RWPE2 (cell line): ENCODE results near the gene FEZF1.
A peak's percentile ranks its signal among the peaks of the same experiment; 100 is the strongest.

Experiments
- ATAC-seq: fragments of 200-7000 bp; cut with Tn5 transposase; 3 replicates; pipeline ENCODE4 v1.9.1; 2021; ENCODE audit warnings: low read depth
- DNase-seq: peaks from one replicate; pipeline ENCODE4 v3.0.0-alpha.2; 2020; ENCODE audit warnings: low spot score
- H3K27ac ChIP-seq: fragments of 450-650 bp; 2 replicates; pipeline ENCODE4 v1.5.1; 2017; ENCODE audit warnings: mild to moderate bottlenecking; ENCODE audit not compliant: poor library complexity, severe bottlenecking
- H3K27me3 ChIP-seq: fragments of 250-450 bp; sonication (Bioruptor Pico); 2 replicates; pipeline ENCODE4 v1.5.1; 2021; ENCODE audit warnings: mild to moderate bottlenecking, moderate library complexity; ENCODE audit not compliant: insufficient read depth, poor library complexity, severe bottlenecking
- H3K36me3 ChIP-seq: fragments of 250-450 bp; sonication (Bioruptor Pico); 2 replicates; pipeline ENCODE4 v1.5.1; 2020; ENCODE audit warnings: low read depth, mild to moderate bottlenecking, moderate library complexity
- H3K4me1 ChIP-seq: fragments of 250-450 bp; sonication (Bioruptor Pico); 2 replicates; pipeline ENCODE4 v1.5.1; 2021; ENCODE audit warnings: mild to moderate bottlenecking, moderate library complexity; ENCODE audit not compliant: insufficient read depth, poor library complexity, severe bottlenecking
- H3K4me3 ChIP-seq: fragments of 250-450 bp; sonication (Bioruptor Pico); 2 replicates; pipeline ENCODE4 v1.5.1; 2021; ENCODE audit warnings: mild to moderate bottlenecking, moderate library complexity; ENCODE audit not compliant: severe bottlenecking
- H3K9me3 ChIP-seq: fragments of 250-450 bp; sonication (Bioruptor Pico); 2 replicates; pipeline ENCODE4 v1.5.1; 2021; ENCODE audit warnings: mild to moderate bottlenecking, moderate library complexity; ENCODE audit not compliant: severe bottlenecking
- TF ChIP-seq, protein P1 (sequence below): fragments of 450-650 bp; IDR thresholded peaks from one replicate; pipeline ENCODE4 v1.5.1; 2017; ENCODE audit warnings: mild to moderate bottlenecking, moderate library complexity; ENCODE audit not compliant: poor library complexity, severe bottlenecking

The FEZF1 gene

DNA sequence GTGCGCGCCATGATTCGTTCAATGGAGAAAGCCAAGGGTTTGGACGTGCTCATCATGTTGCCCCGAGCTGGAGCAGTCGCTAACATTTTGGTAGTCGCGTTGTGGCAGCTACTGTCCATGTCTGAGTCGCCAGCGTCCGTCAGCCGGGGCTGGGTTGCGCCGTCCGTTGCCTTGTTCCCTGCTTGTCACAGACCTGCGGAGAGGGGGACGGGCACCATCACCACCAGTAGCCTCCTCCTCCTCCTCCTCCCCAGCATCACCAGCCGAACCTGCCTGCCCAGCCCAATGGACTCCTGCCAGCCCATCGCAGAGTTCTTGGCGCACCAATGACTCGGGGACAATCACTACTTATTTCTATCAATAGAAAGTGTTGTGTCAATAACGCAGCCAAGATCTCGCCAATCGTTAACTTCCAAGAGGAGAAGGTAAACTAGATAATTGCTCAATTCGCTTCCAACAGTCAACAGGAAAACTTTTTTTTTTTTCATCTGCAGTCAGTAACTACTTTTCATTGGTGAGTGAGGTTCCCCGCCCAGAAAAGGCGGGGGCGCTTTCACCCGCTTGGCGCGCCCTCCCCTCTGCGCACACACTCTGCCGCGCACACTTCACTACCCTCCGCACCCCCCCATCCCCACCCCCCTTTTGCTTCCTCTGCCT is at the start of gene FEZF1:
TSS of gene FEZF1 (minus strand) at position 432 of the 657 bp plus-strand sequence. CDS start at position 119, 313 bp downstream.
- DNase-seq: no peak
- no peaks in the 10 kb centered on the region for H3K4me1 ChIP-seq

DNA sequence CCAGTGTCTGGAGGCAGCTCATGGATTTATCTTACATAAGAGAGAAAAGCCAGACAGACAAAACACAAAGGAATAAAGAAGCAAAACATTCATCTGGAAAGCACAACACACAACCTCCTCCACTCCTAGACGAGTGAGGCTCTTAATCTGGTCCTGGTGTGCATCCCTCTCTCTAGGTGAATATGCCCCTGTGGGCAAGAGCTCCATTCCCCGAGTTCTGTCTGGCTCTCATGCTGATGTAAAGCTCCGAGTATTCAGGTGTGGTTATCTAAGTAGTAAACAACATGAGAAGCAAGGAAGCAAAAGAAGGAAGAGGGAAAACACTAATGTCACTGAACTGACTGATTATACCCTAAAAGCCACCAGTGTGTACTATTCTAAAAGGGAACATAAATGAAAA is 47.9 kb upstream of the FEZF1 start:
- TF ChIP-seq, protein P1, sequence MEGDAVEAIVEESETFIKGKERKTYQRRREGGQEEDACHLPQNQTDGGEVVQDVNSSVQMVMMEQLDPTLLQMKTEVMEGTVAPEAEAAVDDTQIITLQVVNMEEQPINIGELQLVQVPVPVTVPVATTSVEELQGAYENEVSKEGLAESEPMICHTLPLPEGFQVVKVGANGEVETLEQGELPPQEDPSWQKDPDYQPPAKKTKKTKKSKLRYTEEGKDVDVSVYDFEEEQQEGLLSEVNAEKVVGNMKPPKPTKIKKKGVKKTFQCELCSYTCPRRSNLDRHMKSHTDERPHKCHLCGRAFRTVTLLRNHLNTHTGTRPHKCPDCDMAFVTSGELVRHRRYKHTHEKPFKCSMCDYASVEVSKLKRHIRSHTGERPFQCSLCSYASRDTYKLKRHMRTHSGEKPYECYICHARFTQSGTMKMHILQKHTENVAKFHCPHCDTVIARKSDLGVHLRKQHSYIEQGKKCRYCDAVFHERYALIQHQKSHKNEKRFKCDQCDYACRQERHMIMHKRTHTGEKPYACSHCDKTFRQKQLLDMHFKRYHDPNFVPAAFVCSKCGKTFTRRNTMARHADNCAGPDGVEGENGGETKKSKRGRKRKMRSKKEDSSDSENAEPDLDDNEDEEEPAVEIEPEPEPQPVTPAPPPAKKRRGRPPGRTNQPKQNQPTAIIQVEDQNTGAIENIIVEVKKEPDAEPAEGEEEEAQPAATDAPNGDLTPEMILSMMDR: no peak
- H3K27me3 ChIP-seq: no peaks in the 10 kb centered on the region
- ATAC-seq (no peak), DNase-seq (no peak)
- no peaks in the 10 kb centered on the region for H3K9me3 ChIP-seq
- no peak overlapping the region for H3K4me3 ChIP-seq
- no peak overlapping the region for H3K27ac ChIP-seq
- no peaks in the 10 kb centered on the region for H3K36me3 ChIP-seq
- no peaks in the 10 kb centered on the region for H3K4me1 ChIP-seq

More for the DNA sequence above, at the start of gene FEZF1:
- TF ChIP-seq, protein P1: no peak
- ATAC-seq: peak; percentile 27; the same call in 1 of the 3 replicates
- H3K9me3 ChIP-seq: no peaks in the 10 kb centered on the region
- H3K36me3 ChIP-seq: no peaks in the 10 kb centered on the region
- H3K27ac ChIP-seq: no peak within 1 kb of the TSS
- peaks cover 100% of the 10 kb centered on the region for H3K27me3 ChIP-seq
- no peak within 1 kb of the TSS for H3K4me3 ChIP-seq

DNA sequence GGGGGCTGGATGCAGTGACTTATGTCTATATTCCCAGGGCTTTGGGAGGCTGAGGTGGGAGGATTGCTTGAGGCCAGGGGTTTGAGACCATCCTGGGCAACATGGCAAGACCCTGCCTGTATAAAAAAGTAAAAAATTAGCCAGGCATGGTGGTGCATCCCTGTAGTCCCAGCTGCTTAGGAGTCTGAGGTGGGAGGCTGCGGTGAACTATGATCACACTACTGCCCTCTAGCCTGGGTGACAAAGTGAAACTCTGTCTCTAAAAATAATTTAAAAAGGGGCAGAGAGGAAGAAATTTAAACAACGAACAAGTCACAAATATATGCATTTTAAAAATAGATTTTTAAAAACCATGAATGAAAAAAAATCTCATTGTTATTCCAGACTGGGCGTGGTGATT is 46.2 kb upstream of the FEZF1 start:
- Histone ChIP-seq H3K4me1 (no peaks in the 10 kb centered on the region), H3K36me3 (no peaks in the 10 kb centered on the region), H3K4me3 (no peak overlapping the region), H3K27ac (no peak overlapping the region), H3K9me3 (peaks cover 1% of the 10 kb centered on the region), H3K27me3 (no peaks in the 10 kb centered on the region)
- ATAC-seq (no peak), DNase-seq (no peak)
- TF ChIP-seq, protein P1: no peak

DNA sequence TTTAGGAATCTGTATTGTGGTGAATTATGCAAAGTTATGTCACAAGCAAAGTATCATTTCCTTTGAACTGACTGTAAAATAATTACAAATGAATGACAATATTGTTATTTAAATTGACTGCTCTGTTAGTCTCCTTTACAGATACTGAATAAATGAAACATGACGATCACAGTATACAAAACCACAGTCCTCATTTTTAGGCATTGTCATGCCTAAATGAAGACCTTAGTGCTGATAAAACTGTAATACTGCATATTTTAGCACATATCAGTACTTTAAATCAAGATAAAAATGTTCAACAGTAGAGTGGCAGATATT is 39.7 kb upstream of the FEZF1 start:
- H3K4me3 ChIP-seq: no peak overlapping the region
- TF ChIP-seq, protein P1: no peak
- ATAC-seq (no peak), DNase-seq (no peak)
- no peaks in the 10 kb centered on the region for H3K27me3 ChIP-seq
- H3K9me3 ChIP-seq: peaks cover 1% of the 10 kb centered on the region
- no peaks in the 10 kb centered on the region for H3K4me1 ChIP-seq
- H3K36me3 ChIP-seq: no peaks in the 10 kb centered on the region
- H3K27ac ChIP-seq: no peak overlapping the region

DNA sequence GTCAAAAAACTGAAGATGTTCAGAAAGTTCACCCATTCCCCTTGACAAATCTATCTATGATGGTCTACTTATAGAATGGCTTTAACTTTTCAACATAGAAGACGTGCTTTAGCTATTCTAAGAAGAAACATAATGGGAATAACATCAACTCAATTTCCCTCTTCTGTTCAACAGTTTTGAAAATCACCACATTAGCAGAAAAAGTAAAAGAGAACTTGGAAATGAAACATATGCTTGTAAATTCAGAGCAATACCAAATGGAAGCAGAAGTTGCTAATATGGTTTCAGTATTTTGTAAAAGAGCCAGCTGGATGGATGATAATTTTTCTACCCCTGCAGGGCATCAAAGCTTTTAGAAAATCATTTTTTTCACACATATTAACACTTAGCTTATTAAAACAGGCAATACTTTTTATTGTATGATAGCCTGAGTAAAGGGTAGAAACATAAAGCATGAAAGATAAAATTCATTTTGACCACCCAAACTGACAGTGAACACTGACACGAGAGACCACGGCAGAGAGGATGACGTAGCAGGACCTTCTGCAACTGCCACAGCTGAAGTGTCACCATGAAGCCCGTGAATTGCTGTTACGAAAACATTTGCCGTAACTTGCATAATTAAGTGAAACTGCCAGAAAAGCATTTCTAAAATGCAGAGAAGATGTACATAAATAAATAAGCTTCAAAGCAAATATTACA is 39.2 kb upstream of the FEZF1 start:
- TF ChIP-seq, protein P1: no peak
- Histone ChIP-seq H3K27ac (no peak overlapping the region), H3K4me3 (no peak overlapping the region), H3K36me3 (no peaks in the 10 kb centered on the region), H3K4me1 (no peaks in the 10 kb centered on the region), H3K27me3 (no peaks in the 10 kb centered on the region), H3K9me3 (peaks cover 1% of the 10 kb centered on the region)
- DNase-seq: no peak
- ATAC-seq: no peak
